ENCODE data around the gene ZDHHC3. TPM values are rescaled to one million over a fixed set of nuclear protein-coding genes. Genes with fewer than 3 reads are reported as not detected.
"Not testable (repeated sequence)": the region's sequence is repeated elsewhere in the genome, so short reads cannot be mapped to it uniquely, and the experiment has no call there.

Gene ZDHHC3
- total RNA-seq, 3 donors from 2014 or later, result 69.5 to 120 (median 71.9) TPM

DNA sequence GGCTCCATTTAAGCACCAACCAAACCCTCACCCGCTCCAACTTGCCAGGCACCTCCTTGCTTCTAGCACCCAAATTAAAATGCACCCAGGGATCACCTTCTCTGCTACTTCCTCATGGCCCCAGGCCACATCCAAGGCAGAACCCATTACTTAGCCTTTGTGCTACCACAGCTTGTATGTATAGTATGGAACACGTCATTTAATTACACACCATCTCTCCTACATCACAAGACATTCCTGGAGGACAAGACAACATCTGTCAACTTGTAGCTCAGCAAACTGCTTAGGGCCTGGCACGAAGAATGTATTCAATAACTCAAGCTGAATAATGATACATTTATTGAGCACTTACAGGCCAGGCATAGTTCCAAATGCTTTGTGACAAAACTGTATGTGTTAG lies 23.3 kb downstream of the ZDHHC3 start:
- Histone ChIP-seq H3K9me3 (no peaks in the 10 kb centered on the region), H3K27me3 (no peaks in the 10 kb centered on the region), H3K27ac (no peak overlapping the region), H3K4me3 (no peak overlapping the region), H3K36me3 (no peaks in the 10 kb centered on the region), H3K4me1 (no peaks in the 10 kb centered on the region)
- TF ChIP-seq POLR2AphosphoS5 (IDR thresholded peaks at IDR 0.05) (no peak), POLR2A (IDR thresholded peaks at IDR 0.05) (no peak)
- TF ChIP-seq, protein P1, sequence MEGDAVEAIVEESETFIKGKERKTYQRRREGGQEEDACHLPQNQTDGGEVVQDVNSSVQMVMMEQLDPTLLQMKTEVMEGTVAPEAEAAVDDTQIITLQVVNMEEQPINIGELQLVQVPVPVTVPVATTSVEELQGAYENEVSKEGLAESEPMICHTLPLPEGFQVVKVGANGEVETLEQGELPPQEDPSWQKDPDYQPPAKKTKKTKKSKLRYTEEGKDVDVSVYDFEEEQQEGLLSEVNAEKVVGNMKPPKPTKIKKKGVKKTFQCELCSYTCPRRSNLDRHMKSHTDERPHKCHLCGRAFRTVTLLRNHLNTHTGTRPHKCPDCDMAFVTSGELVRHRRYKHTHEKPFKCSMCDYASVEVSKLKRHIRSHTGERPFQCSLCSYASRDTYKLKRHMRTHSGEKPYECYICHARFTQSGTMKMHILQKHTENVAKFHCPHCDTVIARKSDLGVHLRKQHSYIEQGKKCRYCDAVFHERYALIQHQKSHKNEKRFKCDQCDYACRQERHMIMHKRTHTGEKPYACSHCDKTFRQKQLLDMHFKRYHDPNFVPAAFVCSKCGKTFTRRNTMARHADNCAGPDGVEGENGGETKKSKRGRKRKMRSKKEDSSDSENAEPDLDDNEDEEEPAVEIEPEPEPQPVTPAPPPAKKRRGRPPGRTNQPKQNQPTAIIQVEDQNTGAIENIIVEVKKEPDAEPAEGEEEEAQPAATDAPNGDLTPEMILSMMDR (IDR thresholded peaks at IDR 0.05), result no peak
- intact Hi-C loops (cut with DNase I; ENCODE audit: low total_unique reads), result no loop called here
- DNase-seq (ENCODE audit: low spot score in 2 of 2), result no peak

DNA sequence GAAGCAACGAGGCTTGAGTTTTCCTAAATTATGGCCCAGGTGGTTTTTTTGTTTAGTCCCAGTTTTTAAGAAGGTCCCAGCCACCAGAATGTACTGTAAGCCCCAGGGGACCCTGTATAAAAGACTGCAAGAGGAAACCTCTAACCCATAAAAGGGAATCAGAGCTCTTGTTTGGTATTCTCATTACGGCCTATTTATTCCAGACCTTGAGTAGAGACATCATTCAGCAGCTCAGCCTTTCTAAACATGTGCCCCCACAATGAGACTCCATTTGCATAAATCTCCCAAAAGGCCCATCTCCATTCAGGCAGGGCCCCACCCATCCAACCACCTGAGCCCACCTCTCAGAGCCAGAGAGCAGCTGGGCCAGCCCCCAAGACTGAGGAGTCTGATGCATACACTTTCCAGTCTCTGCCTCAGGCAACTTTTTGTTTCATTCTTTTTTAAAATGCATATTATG lies 25.7 kb downstream of the ZDHHC3 start:
- H3K27ac ChIP-seq, result no peak overlapping the region
- H3K9me3 ChIP-seq, result no peaks in the 10 kb centered on the region
- H3K4me3 ChIP-seq, result no peak overlapping the region
- no peaks in the 10 kb centered on the region for H3K4me1 ChIP-seq
- TF ChIP-seq, protein P1 (IDR thresholded peaks at IDR 0.05), result no peak
- no peak for TF ChIP-seq POLR2AphosphoS5 (IDR thresholded peaks at IDR 0.05)
- no peak for TF ChIP-seq POLR2A (IDR thresholded peaks at IDR 0.05)
- H3K27me3 ChIP-seq, result no peaks in the 10 kb centered on the region
- H3K36me3 ChIP-seq, result no peaks in the 10 kb centered on the region
- DNase-seq (ENCODE audit: low spot score in 2 of 2), result no peak
- intact Hi-C loops (cut with DNase I; ENCODE audit: low total_unique reads), result no loop called here

DNA sequence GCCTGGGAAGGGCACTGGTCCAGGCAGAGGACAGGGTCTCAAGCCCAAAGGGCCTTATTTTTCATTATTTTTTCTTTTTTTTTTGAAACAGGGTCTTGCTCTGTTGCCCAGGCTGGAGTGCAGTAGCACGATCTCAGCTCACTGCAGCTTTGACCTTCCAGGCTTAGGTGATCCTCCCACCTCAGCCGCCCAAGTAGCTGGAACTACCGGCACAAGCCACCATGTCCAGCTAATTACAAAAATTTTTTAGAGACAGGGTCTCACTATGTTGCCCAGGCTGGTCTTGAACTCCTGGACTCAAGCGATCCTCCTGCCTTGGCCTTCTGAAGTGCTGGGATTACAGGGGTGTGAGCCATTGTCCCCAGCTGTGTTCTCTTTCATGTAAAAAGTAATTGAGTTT lies 26.2 kb downstream of the ZDHHC3 start:
- H3K36me3 ChIP-seq; H3K27me3 ChIP-seq; DNase-seq (ENCODE audit: low spot score in 2 of 2); intact Hi-C loops (cut with DNase I; ENCODE audit: low total_unique reads); H3K9me3 ChIP-seq; H3K27ac ChIP-seq; H3K4me1 ChIP-seq; H3K4me3 ChIP-seq: not testable (repeated sequence)

DNA sequence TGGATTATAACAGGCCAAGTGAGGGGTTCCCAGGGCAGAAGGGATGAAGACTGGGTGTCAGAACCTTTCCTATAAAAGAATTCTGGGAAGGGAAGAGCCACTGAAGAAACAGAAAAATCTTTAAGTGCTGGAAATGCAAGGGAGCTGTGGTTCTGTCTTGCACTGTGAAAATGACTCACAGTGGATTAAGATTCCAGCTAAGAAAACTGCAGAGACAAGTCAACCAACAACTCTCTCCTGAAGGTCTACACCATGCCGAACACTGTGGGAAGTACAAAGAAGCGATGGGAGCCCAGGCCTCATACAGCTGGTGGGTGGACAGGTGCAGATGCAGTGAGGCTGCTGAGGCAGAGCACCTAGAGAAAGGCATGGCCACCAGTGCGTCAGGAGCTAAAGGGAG lies 27.7 kb downstream of the ZDHHC3 start:
- no peak overlapping the region for H3K4me3 ChIP-seq
- no peaks in the 10 kb centered on the region for H3K4me1 ChIP-seq
- no peaks in the 10 kb centered on the region for H3K9me3 ChIP-seq
- no peak overlapping the region for H3K27ac ChIP-seq
- no peak for DNase-seq (ENCODE audit: low spot score in 2 of 2)
- no peaks in the 10 kb centered on the region for H3K27me3 ChIP-seq
- no peaks in the 10 kb centered on the region for H3K36me3 ChIP-seq
- intact Hi-C loops (cut with DNase I; ENCODE audit: low total_unique reads), result no loop called here
- TF ChIP-seq, protein P1 (IDR thresholded peaks at IDR 0.05), result no peak
- TF ChIP-seq POLR2AphosphoS5 (IDR thresholded peaks at IDR 0.05), result no peak
- no peak for TF ChIP-seq POLR2A (IDR thresholded peaks at IDR 0.05)

DNA sequence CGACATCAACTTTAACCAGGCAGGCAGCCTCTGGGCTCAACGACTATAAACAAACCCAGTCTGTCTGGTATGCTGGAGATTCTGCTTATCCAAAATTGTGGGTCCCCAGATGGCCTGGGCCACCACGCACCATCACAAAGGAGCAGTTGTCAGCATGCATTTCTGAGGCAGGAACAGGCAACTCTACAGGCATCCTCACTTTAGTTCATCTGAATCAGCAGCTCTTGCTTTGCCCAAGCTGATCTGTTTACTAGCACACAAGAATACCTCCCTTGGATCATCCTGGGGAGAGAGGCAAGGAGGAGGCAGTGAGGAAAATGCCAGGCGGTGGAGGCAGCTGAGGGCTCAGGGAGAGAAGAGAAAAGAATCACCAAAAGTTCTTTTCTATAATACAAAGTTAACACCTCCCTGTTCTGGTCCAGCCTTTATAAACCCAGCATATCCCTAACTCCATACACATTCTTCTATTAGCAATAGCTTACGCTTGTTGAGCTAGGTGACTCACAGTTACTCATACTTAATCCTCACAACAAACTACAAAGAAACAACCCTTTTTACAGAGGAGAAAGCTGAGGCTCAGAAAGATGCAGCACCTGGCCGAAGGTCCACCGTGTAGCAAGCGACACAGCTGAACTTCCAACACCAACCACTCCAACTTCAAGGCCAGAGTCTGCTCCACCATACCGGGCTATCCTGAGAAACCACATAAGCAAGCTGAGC lies 33.6 kb downstream of the ZDHHC3 start:
- Histone ChIP-seq H3K27me3 (no peaks in the 10 kb centered on the region), H3K36me3 (no peaks in the 10 kb centered on the region), H3K9me3 (no peaks in the 10 kb centered on the region), H3K4me3 (no peak overlapping the region), H3K27ac (no peak overlapping the region), H3K4me1 (no peaks in the 10 kb centered on the region)
- TF ChIP-seq, protein P1 (IDR thresholded peaks at IDR 0.05), result no peak
- TF ChIP-seq POLR2AphosphoS5 (IDR thresholded peaks at IDR 0.05), result no peak
- TF ChIP-seq POLR2A (IDR thresholded peaks at IDR 0.05), result no peak
- no peak for DNase-seq (ENCODE audit: low spot score in 2 of 2)
- intact Hi-C loops (cut with DNase I; ENCODE audit: low total_unique reads), result no loop called here

Data from breast epithelium (tissue), 4 donors.